ENCODE results near the gene LBHD2. TPM values are rescaled to one million over a fixed set of nuclear protein-coding genes. Genes with fewer than 3 reads are reported as not detected.
A peak's percentile ranks its signal among the peaks of the same experiment; 100 is the strongest.
"Not testable (repeated sequence)": the region's sequence is repeated elsewhere in the genome, so short reads cannot be mapped to it uniquely, and the experiment has no call there.

The LBHD2 gene
- total RNA-seq, 1 experiment from 2014 or later = not detected

- no peak for DNase-seq (ENCODE audit: low read depth)
- in situ Hi-C loops (cut with HindIII; ENCODE audit: low pct_unique_long_range_greater_than_20kb, low sequenced_read_pairs) = no loop called here
Measured at GRCh38 chr14:103112400-103113243, 28.6 kb downstream of the LBHD2 start.

- in situ Hi-C loops (cut with HindIII; ENCODE audit: low pct_unique_long_range_greater_than_20kb, low sequenced_read_pairs) = no loop called here
Measured at GRCh38 chr14:103113303-103113702, 29.3 kb downstream of the LBHD2 start.

GRCh38 chr14:103113774-103114173, 29.8 kb downstream of the LBHD2 start:
- in situ Hi-C loops (cut with HindIII; ENCODE audit: low pct_unique_long_range_greater_than_20kb, low sequenced_read_pairs) = no loop called here
- DNase-seq (ENCODE audit: low read depth) = no peak

More at GRCh38 chr14:103113303-103113702, 29.3 kb downstream of the LBHD2 start:
- DNase-seq (ENCODE audit: low read depth) = no peak

- in situ Hi-C loops (cut with HindIII; ENCODE audit: low pct_unique_long_range_greater_than_20kb, low sequenced_read_pairs); DNase-seq (ENCODE audit: low read depth): not testable (repeated sequence)
Measured at GRCh38 chr14:103115086-103115679, 31.2 kb downstream of the LBHD2 start.

- in situ Hi-C loops (cut with HindIII; ENCODE audit: low pct_unique_long_range_greater_than_20kb, low sequenced_read_pairs) = no loop called here
- DNase-seq (ENCODE audit: low read depth) = no peak
Measured at GRCh38 chr14:103115845-103116572, 32.0 kb downstream of the LBHD2 start.

GRCh38 chr14:103116636-103117035, 32.6 kb downstream of the LBHD2 start:
- in situ Hi-C loops (cut with HindIII; ENCODE audit: low pct_unique_long_range_greater_than_20kb, low sequenced_read_pairs) = no loop called here
- no peak for DNase-seq (ENCODE audit: low read depth)

GRCh38 chr14:103117499-103117898, 33.5 kb downstream of the LBHD2 start:
- DNase-seq (ENCODE audit: low read depth); in situ Hi-C loops (cut with HindIII; ENCODE audit: low pct_unique_long_range_greater_than_20kb, low sequenced_read_pairs): not testable (repeated sequence)

GRCh38 chr14:103118018-103118662, 34.1 kb downstream of the LBHD2 start:
- DNase-seq (ENCODE audit: low read depth) = no peak
- in situ Hi-C loops (cut with HindIII; ENCODE audit: low pct_unique_long_range_greater_than_20kb, low sequenced_read_pairs) = no loop called here

GRCh38 chr14:103118663-103119404, 34.8 kb downstream of the LBHD2 start:
- no peak for DNase-seq (ENCODE audit: low read depth)
- in situ Hi-C loops (cut with HindIII; ENCODE audit: low pct_unique_long_range_greater_than_20kb, low sequenced_read_pairs) = no loop called here

GRCh38 chr14:103119527-103119926, 35.5 kb downstream of the LBHD2 start:
- in situ Hi-C loops (cut with HindIII; ENCODE audit: low pct_unique_long_range_greater_than_20kb, low sequenced_read_pairs); DNase-seq (ENCODE audit: low read depth): not testable (repeated sequence)

GRCh38 chr14:103121121-103121845, 37.3 kb downstream of the LBHD2 start:
- in situ Hi-C loops (cut with HindIII; ENCODE audit: low pct_unique_long_range_greater_than_20kb, low sequenced_read_pairs) = no loop called here
- DNase-seq (ENCODE audit: low read depth) = no peak

- in situ Hi-C loops (cut with HindIII; ENCODE audit: low pct_unique_long_range_greater_than_20kb, low sequenced_read_pairs) = no loop called here
- DNase-seq (ENCODE audit: low read depth) = peak; percentile 96
Measured at GRCh38 chr14:103121846-103122584, 38.0 kb downstream of the LBHD2 start.

GRCh38 chr14:103122585-103122946, 38.6 kb downstream of the LBHD2 start:
- in situ Hi-C loops (cut with HindIII; ENCODE audit: low pct_unique_long_range_greater_than_20kb, low sequenced_read_pairs) = no loop called here

GRCh38 chr14:103122947-103123633, 39.1 kb downstream of the LBHD2 start, which contains the start of gene TNFAIP2:
Gene TNFAIP2 (plus strand): TSS chr14:103123461. CDS start chr14:103126458, 2,997 bp downstream.
- in situ Hi-C loops (cut with HindIII; ENCODE audit: low pct_unique_long_range_greater_than_20kb, low sequenced_read_pairs) = no loop called here
- peak; percentile 69 for DNase-seq (ENCODE audit: low read depth)

More at GRCh38 chr14:103122585-103122946, 38.6 kb downstream of the LBHD2 start:
- peak; percentile 67 for DNase-seq (ENCODE audit: low read depth)

- DNase-seq (ENCODE audit: low read depth) = peak; percentile 52
- in situ Hi-C loops (cut with HindIII; ENCODE audit: low pct_unique_long_range_greater_than_20kb, low sequenced_read_pairs) = no loop called here
Measured at GRCh38 chr14:103123634-103124500, 39.9 kb downstream of the LBHD2 start.
